IMR-90 (cell line): ENCODE measurements around the gene G6PC2. TPM values are rescaled to one million over a fixed set of nuclear protein-coding genes. Genes with fewer than 3 reads are reported as not detected.

ENCODE experiments used
- ATAC-seq: fragments of 200-7000 bp; cut with Tn5 transposase; 2 replicates; pipeline ENCODE4 v1.9.1; 2020; ENCODE audit warnings: low read depth, mild to moderate bottlenecking, moderate library complexity
- BruUV-seq: library from RNA; stranded (reverse); fragments of 400-500 nt; replicated peaks from 2 replicates; lab custom pipeline; 2021; lab: Mats Ljungman, UMichigan
- CTCF ChIA-PET: fragments of 300-600 bp; formaldehyde crosslinking; extraction: SDS; loops from one replicate; lab custom pipeline; 2021; ENCODE audit warnings: antibody characterized with exemption; lab: Yijun Ruan, JAX
- POLR2A ChIA-PET: fragments of 300-600 bp; sonication (Branson Sonifier 250); formaldehyde crosslinking; loops from one replicate; lab custom pipeline; 2022; ENCODE audit warnings: antibody characterized with exemption; ENCODE audit not compliant: unreplicated experiment; lab: Charles Lee
- DNase-seq: peaks from one replicate; pipeline ENCODE4 v3.0.0; 2013
- H2AFZ ChIP-seq: replicated peaks from 2 replicates; pipeline ENCODE3; 2013; ENCODE audit warnings: low read length, mild to moderate bottlenecking; ENCODE audit not compliant: poor library complexity
- H2AK5ac ChIP-seq: 2 replicates; pipeline ENCODE4 v1.6.1; 2013; ENCODE audit warnings: low read depth, low read length, inconsistent platforms
- H2AK9ac ChIP-seq: replicated peaks from 2 replicates; pipeline ENCODE3; 2013; ENCODE audit warnings: mild to moderate bottlenecking, low read depth, low read length, moderate library complexity; ENCODE audit not compliant: poor library complexity
- H2BK120ac ChIP-seq: 2 replicates; pipeline ENCODE4 v1.6.1; 2013; ENCODE audit warnings: low read depth, low read length, inconsistent platforms
- H2BK15ac ChIP-seq: 3 replicates; pipeline ENCODE4 v1.6.1; 2013; ENCODE audit warnings: low read depth, low read length, inconsistent platforms
- H2BK20ac ChIP-seq: 2 replicates; pipeline ENCODE4 v1.6.1; 2013; ENCODE audit warnings: low read depth, mild to moderate bottlenecking, inconsistent platforms, low read length, moderate library complexity
- H2BK5ac ChIP-seq: 2 replicates; pipeline ENCODE4 v1.6.1; 2013; ENCODE audit warnings: mild to moderate bottlenecking, low read depth, low read length, inconsistent platforms; ENCODE audit not compliant: poor library complexity, severe bottlenecking
- H3K14ac ChIP-seq: replicated peaks from 2 replicates; pipeline ENCODE4 v1.6.1; 2013; ENCODE audit warnings: low read depth, low read length, inconsistent platforms
- H3K18ac ChIP-seq: 2 replicates; pipeline ENCODE4 v1.6.1; 2013; ENCODE audit warnings: low read depth, low read length, control low read depth
- H3K23ac ChIP-seq: 2 replicates; pipeline ENCODE4 v1.6.1; 2013; ENCODE audit warnings: low read depth, low read length, inconsistent platforms
- H3K27ac ChIP-seq: 2 replicates; pipeline ENCODE4 v1.5.1; 2013; ENCODE audit warnings: mild to moderate bottlenecking, control low read depth, low read length; ENCODE audit not compliant: insufficient read depth
- H3K27me3 ChIP-seq: 2 replicates; pipeline ENCODE4 v1.6.1; 2013; ENCODE audit warnings: low read length; ENCODE audit not compliant: control insufficient read depth, insufficient read depth
- H3K36me3 ChIP-seq: 2 replicates; pipeline ENCODE4 v1.6.1; 2013; ENCODE audit warnings: low read length, mixed read lengths; ENCODE audit not compliant: control insufficient read depth, insufficient read depth
- H3K4ac ChIP-seq: 2 replicates; pipeline ENCODE4 v1.6.1; 2013; ENCODE audit warnings: low read depth, low read length, inconsistent platforms
- H3K4me1 ChIP-seq: 2 replicates; pipeline ENCODE4 v1.6.1; 2013; ENCODE audit warnings: low read length, mixed read lengths; ENCODE audit not compliant: control insufficient read depth, insufficient read depth
- H3K4me2 ChIP-seq: 2 replicates; pipeline ENCODE4 v1.6.1; 2013; ENCODE audit warnings: low read depth, mild to moderate bottlenecking, control low read depth, low read length, moderate library complexity
- H3K4me3 ChIP-seq: 2 replicates; pipeline ENCODE4 v1.5.1; 2013; ENCODE audit warnings: low read depth, mild to moderate bottlenecking, control low read depth, low read length, moderate library complexity; ENCODE audit not compliant: insufficient read depth
- H3K56ac ChIP-seq: 2 replicates; pipeline ENCODE4 v1.6.1; 2013; ENCODE audit warnings: low read length, inconsistent platforms; ENCODE audit not compliant: insufficient read depth; ENCODE audit errors: extremely low read depth
- H3K79me1 ChIP-seq, 2 experiments: 2 replicates each; pipeline ENCODE4 v1.6.1; 2013; ENCODE audit warnings: low read length in 2 of 2, inconsistent platforms in 1 of 2, low read depth in 1 of 2
- H3K9ac ChIP-seq: 2 replicates; pipeline ENCODE4 v1.6.1; 2013; ENCODE audit warnings: low read depth, low read length, control low read depth
- H3K9me1 ChIP-seq: 2 replicates; pipeline ENCODE4 v1.6.1; 2013; ENCODE audit warnings: low read length, inconsistent platforms; ENCODE audit not compliant: insufficient read depth
- H3K9me3 ChIP-seq: 2 replicates; pipeline ENCODE4 v1.6.1; 2013; ENCODE audit warnings: low read length; ENCODE audit not compliant: control insufficient read depth, insufficient read depth
- H4K20me1 ChIP-seq: 2 replicates; pipeline ENCODE4 v1.6.1; 2013; ENCODE audit warnings: low read length, inconsistent platforms; ENCODE audit not compliant: insufficient read depth
- H4K5ac ChIP-seq: 2 replicates; pipeline ENCODE4 v1.6.1; 2013; ENCODE audit warnings: mild to moderate bottlenecking, low read depth, low read length, control low read depth
- H4K8ac ChIP-seq, 2 experiments: 2 replicates each; pipeline ENCODE4 v1.6.1; 2013; ENCODE audit warnings: low read depth in 2 of 2, low read length in 2 of 2, control low read depth in 1 of 2, inconsistent platforms in 1 of 2
- H4K91ac ChIP-seq: 2 replicates; pipeline ENCODE4 v1.6.1; 2013; ENCODE audit warnings: low read depth, low read length, inconsistent platforms; ENCODE audit not compliant: insufficient read depth
- BHLHE40 ChIP-seq: fragments of 150-350 bp; IDR thresholded peaks from 2 replicates; pipeline ENCODE4 v1.6.1; 2016; ENCODE audit warnings: mild to moderate bottlenecking, low read depth, low read length
- CEBPB ChIP-seq: IDR thresholded peaks from 2 replicates; pipeline ENCODE4 v1.6.1; 2012; ENCODE audit warnings: low read depth, low read length, improper control_type of control experiment
- CHD1 ChIP-seq: IDR thresholded peaks from 2 replicates; pipeline ENCODE4 v1.6.1; 2012; ENCODE audit warnings: low read depth, low read length, improper control_type of control experiment
- MAFK ChIP-seq: IDR thresholded peaks from 2 replicates; pipeline ENCODE4 v1.6.1; 2012; ENCODE audit warnings: low read depth, low read length, improper control_type of control experiment
- MAZ ChIP-seq: IDR thresholded peaks from 2 replicates; pipeline ENCODE4 v1.6.1; 2012; ENCODE audit warnings: low read depth, mild to moderate bottlenecking, low read length, improper control_type of control experiment, moderate library complexity, borderline replicate concordance
- RAD21 ChIP-seq: IDR thresholded peaks from 2 replicates; pipeline ENCODE4 v1.6.1; 2012; ENCODE audit warnings: low read length, improper control_type of control experiment
- RFX5 ChIP-seq: IDR thresholded peaks from 2 replicates; pipeline ENCODE4 v1.8.0; 2012; ENCODE audit warnings: low read depth, mild to moderate bottlenecking, low read length, moderate library complexity
- SMC3 ChIP-seq: fragments of 150-350 bp; IDR thresholded peaks from 2 replicates; pipeline ENCODE4 v1.6.1; 2016; ENCODE audit warnings: low read depth, mild to moderate bottlenecking, antibody characterized with exemption, low read length, moderate library complexity
- WGBS, 2 experiments: methylation state at CpG; one replicate each; pipeline versions ENCODE4 v1.1.5 to v1.1.7; 2013; ENCODE audit warnings: missing lambda C conversion rate in 2 of 2; ENCODE audit not compliant: insufficient read length in 1 of 2; ENCODE audit errors: extremely low coverage in 2 of 2; 5-methylcytosine and 5-hydroxymethylcytosine counted together
- dilution Hi-C: fragments of 300-500 bp; cut with HindIII; formaldehyde crosslinking; loops from one replicate; pipeline ENCODE4 v1.14.3; 2018; ENCODE audit warnings: low sequenced_read_pairs; ENCODE audit not compliant: unreplicated experiment
- in situ Hi-C: fragments of 300-500 bp; cut with MboI; formaldehyde crosslinking; loops from 3 replicates; pipeline ENCODE4 v1.14.3; 2019; ENCODE audit warnings: low sequenced_read_pairs, inconsistent platforms, mixed read lengths
- intact Hi-C: fragments of 100-400 bp; cut with micrococcal nuclease; formaldehyde crosslinking; loops from 2 replicates; pipeline ENCODE4 v1.10.0; 2022
- polyA plus RNA-seq, 3 experiments: library from polyadenylated mRNA; depleted of rRNA; stranded (reverse); fragments of >200 nt; gene quantifications; 2 replicates each; pipeline ENCODE4 v1.2.3, GENCODE V29; 2012; ENCODE audit warnings: low replicate concordance in 1 of 3
- total RNA-seq: library from RNA; depleted of rRNA; stranded (reverse); fragments of >200 nt; gene quantifications from 2 replicates; pipeline ENCODE4 v1.2.3, GENCODE V29; 2012
- TF ChIP-seq, protein P1 (sequence below): fragments of 150-350 bp; IDR thresholded peaks from 2 replicates; pipeline ENCODE4 v1.6.1; 2017; ENCODE audit warnings: mild to moderate bottlenecking, antibody characterized with exemption, low read length, low read depth
- TF ChIP-seq, protein P2 (sequence below): conservative IDR thresholded peaks from 2 replicates; pipeline ENCODE4 v1.5.1; 2012; ENCODE audit warnings: mild to moderate bottlenecking, low read depth, low read length, improper control_type of control experiment

The G6PC2 gene
- total and polyA plus RNA-seq, 2 of the 4 experiments (the other 2 are of a cell fraction) = not detected

DNA sequence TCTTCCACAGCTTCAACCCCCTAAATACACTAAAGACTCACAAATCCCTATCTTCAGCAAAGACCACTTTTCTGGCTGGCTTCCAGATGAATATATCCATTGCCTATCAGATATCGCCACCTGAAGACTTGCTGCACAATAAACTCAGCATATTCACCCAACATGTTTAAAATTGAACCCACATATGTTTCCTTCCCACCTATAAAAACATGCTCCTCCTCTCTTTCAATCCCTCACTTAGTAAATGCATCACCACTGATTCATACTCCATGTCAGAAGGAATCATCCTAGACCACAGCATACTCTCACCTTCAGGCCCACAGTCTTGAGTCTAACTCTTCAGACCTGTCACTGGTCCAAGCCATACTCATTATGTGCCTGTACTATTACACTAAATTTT, 16.1 kb upstream of the G6PC2 start:
- no peak overlapping the region for H2BK15ac ChIP-seq
- CTCF ChIA-PET = no interaction called here
- H3K4me3 ChIP-seq = no peak overlapping the region
- H3K9ac ChIP-seq = no peak overlapping the region
- H3K27me3 ChIP-seq = no peaks in the 10 kb centered on the region
- dilution Hi-C loops (no loop called here), intact Hi-C loops (no loop called here), in situ Hi-C loops (loop anchor here (25.0 kb wide), 1 partner anchor 748 kb away; no protein-coding TSS in a partner anchor)
- POLR2A ChIA-PET = no interaction called here
- H3K23ac ChIP-seq = no peak overlapping the region
- BruUV-seq = no TSS peak
- no peak overlapping the region for H4K8ac ChIP-seq
- peak; percentile 27; the same call in 1 of the 2 replicates for ATAC-seq
- H3K18ac ChIP-seq = no peak overlapping the region
- no peak overlapping the region for H4K91ac ChIP-seq
- H3K27ac ChIP-seq = no peak overlapping the region
- H2AFZ ChIP-seq = no peak overlapping the region
- DNase-seq = peak; percentile 72
- no peak overlapping the region for H3K14ac ChIP-seq
- no peak overlapping the region for H2BK20ac ChIP-seq
- no peaks in the 10 kb centered on the region for H3K4me1 ChIP-seq
- no peak overlapping the region for H3K56ac ChIP-seq
- H4K5ac ChIP-seq = no peak overlapping the region
- peaks cover 9 to 16% of the 10 kb centered on the region in 2 experiments for H3K79me1 ChIP-seq
- H3K4me2 ChIP-seq = no peak overlapping the region
- no peak overlapping the region for H2AK9ac ChIP-seq
- H4K20me1 ChIP-seq = no peaks in the 10 kb centered on the region
- H3K9me1 ChIP-seq = no peaks in the 10 kb centered on the region
- H3K4ac ChIP-seq = no peak overlapping the region
- H2BK5ac ChIP-seq = no peak overlapping the region
- H3K9me3 ChIP-seq = no peaks in the 10 kb centered on the region
- TF ChIP-seq MAZ (no peak), MAFK (no peak), CEBPB (no peak), SMC3 (no peak), RFX5 (no peak), CHD1 (no peak), RAD21 (no peak), BHLHE40 (no peak)
- TF ChIP-seq, protein P1, sequence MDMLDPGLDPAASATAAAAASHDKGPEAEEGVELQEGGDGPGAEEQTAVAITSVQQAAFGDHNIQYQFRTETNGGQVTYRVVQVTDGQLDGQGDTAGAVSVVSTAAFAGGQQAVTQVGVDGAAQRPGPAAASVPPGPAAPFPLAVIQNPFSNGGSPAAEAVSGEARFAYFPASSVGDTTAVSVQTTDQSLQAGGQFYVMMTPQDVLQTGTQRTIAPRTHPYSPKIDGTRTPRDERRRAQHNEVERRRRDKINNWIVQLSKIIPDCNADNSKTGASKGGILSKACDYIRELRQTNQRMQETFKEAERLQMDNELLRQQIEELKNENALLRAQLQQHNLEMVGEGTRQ = no peak
- TF ChIP-seq, protein P2, sequence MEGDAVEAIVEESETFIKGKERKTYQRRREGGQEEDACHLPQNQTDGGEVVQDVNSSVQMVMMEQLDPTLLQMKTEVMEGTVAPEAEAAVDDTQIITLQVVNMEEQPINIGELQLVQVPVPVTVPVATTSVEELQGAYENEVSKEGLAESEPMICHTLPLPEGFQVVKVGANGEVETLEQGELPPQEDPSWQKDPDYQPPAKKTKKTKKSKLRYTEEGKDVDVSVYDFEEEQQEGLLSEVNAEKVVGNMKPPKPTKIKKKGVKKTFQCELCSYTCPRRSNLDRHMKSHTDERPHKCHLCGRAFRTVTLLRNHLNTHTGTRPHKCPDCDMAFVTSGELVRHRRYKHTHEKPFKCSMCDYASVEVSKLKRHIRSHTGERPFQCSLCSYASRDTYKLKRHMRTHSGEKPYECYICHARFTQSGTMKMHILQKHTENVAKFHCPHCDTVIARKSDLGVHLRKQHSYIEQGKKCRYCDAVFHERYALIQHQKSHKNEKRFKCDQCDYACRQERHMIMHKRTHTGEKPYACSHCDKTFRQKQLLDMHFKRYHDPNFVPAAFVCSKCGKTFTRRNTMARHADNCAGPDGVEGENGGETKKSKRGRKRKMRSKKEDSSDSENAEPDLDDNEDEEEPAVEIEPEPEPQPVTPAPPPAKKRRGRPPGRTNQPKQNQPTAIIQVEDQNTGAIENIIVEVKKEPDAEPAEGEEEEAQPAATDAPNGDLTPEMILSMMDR = no peak
- H3K36me3 ChIP-seq = no peaks in the 10 kb centered on the region
- H2BK120ac ChIP-seq = no peak overlapping the region
- H2AK5ac ChIP-seq = no peak overlapping the region
- WGBS, 2 experiments = 100% methylated on average over 1 of the region's 1 CpG; no CpG with 5 or more reads in 1 of the 2 experiments
